HepG2 (cell line): ENCODE measurements around the gene SELENOV. TPM values are rescaled to one million over a fixed set of nuclear protein-coding genes. Genes with fewer than 3 reads are reported as not detected.

Source experiments
- DNMT1 ChIP-seq: sonication (generic); formaldehyde crosslinking; IDR thresholded peaks from 2 replicates; pipeline ENCODE4 v1.5.1; 2020; ENCODE audit warnings: mild to moderate bottlenecking, missing genetic modification reagents
- ELF4 ChIP-seq: sonication (generic); formaldehyde crosslinking; IDR thresholded peaks from 2 replicates; pipeline ENCODE4 v1.5.0; 2020; ENCODE audit warnings: missing genetic modification reagents, mild to moderate bottlenecking, moderate library complexity, borderline replicate concordance
- KDM4B ChIP-seq: sonication (generic); formaldehyde crosslinking; IDR thresholded peaks from 2 replicates; pipeline ENCODE4 v1.4.0; 2020; ENCODE audit warnings: missing genetic modification reagents
- KLF9 ChIP-seq: IDR thresholded peaks from 2 replicates; pipeline ENCODE4 v1.6.1; 2016; ENCODE audit warnings: low read depth
- NFYB ChIP-seq: sonication (generic); formaldehyde crosslinking; IDR thresholded peaks from 2 replicates; pipeline ENCODE4 v1.4.0; 2020; ENCODE audit warnings: missing genetic modification reagents
- REL ChIP-seq: sonication (generic); formaldehyde crosslinking; conservative IDR thresholded peaks from 2 replicates; pipeline ENCODE4 v1.8.0; 2022; ENCODE audit warnings: mild to moderate bottlenecking, missing genetic modification reagents, moderate library complexity
- RFX1 ChIP-seq: fragments of 450-650 bp; IDR thresholded peaks from 2 replicates; pipeline ENCODE4 v1.6.1; 2017
- TCF7L2 ChIP-seq: IDR thresholded peaks from 2 replicates; pipeline ENCODE4 v1.6.1; 2011; ENCODE audit warnings: mild to moderate bottlenecking, low read depth, low read length, moderate library complexity
- ZBTB21 ChIP-seq: sonication (generic); formaldehyde crosslinking; IDR thresholded peaks from 2 replicates; pipeline ENCODE4 v1.4.0; 2020; ENCODE audit warnings: missing genetic modification reagents
- ZNF282 ChIP-seq: fragments of 450-650 bp; IDR thresholded peaks from 2 replicates; pipeline ENCODE4 v1.6.1; 2018; ENCODE audit not compliant: partially characterized antibody
- ZNF44 ChIP-seq: sonication (generic); formaldehyde crosslinking; IDR thresholded peaks from 2 replicates; pipeline ENCODE4 v1.5.1; 2020; ENCODE audit warnings: mild to moderate bottlenecking, missing genetic modification reagents
- ZNF557 ChIP-seq: sonication (generic); formaldehyde crosslinking; IDR thresholded peaks from 2 replicates; pipeline ENCODE4 v1.4.0; 2020; ENCODE audit warnings: missing genetic modification reagents
- ZNF777 ChIP-seq: sonication (generic); formaldehyde crosslinking; IDR thresholded peaks from 2 replicates; pipeline ENCODE4 v1.4.0; 2020; ENCODE audit warnings: missing genetic modification reagents
- ZNF83 ChIP-seq: sonication (generic); formaldehyde crosslinking; IDR thresholded peaks from 2 replicates; pipeline ENCODE4 v1.4.0; 2020; ENCODE audit warnings: missing genetic modification reagents, mild to moderate bottlenecking, borderline replicate concordance
- ZNF850 ChIP-seq: sonication (generic); formaldehyde crosslinking; conservative IDR thresholded peaks from 2 replicates; pipeline ENCODE4 v1.9.0; 2021; ENCODE audit warnings: mild to moderate bottlenecking, missing genetic modification reagents
- ZSCAN30 ChIP-seq: sonication (generic); formaldehyde crosslinking; IDR thresholded peaks from 2 replicates; pipeline ENCODE4 v1.5.0; 2020; ENCODE audit warnings: mild to moderate bottlenecking, missing genetic modification reagents
- polyA plus RNA-seq, 8 experiments: library from polyadenylated mRNA; depleted of rRNA in 3 of 8; stranded (reverse) in 7 of 8; unstranded in 1 of 8; fragments of >200 nt; fragmentation: Illumina TruSeq in 4 of 8; extraction: Trizol in 4 of 8; gene quantifications; 2 replicates each; pipeline versions ENCODE4 v1.2.1 to v1.2.3, GENCODE V29; 2011 to 2016; ENCODE audit warnings: low read depth in 4 of 8, missing spikeins in 1 of 8, mixed read lengths in 1 of 8; ENCODE audit not compliant: insufficient read depth in 1 of 8
- total RNA-seq, 5 experiments: library from RNA; depleted of rRNA; stranded (reverse); fragments of >200 nt; fragmentation: Illumina TruSeq; extraction: Trizol; gene quantifications; 2 replicates each; pipeline ENCODE4 v1.2.3, GENCODE V29; 2016; ENCODE audit warnings: low read depth in 1 of 5
- TF ChIP-seq, protein P1 (sequence below): sonication (generic); formaldehyde crosslinking; IDR thresholded peaks from 2 replicates; pipeline ENCODE4 v1.5.1; 2020; ENCODE audit warnings: mild to moderate bottlenecking, missing genetic modification reagents, moderate library complexity
- TF ChIP-seq, protein P2 (sequence below): sonication (generic); formaldehyde crosslinking; IDR thresholded peaks from 2 replicates; pipeline ENCODE4 v1.5.0; 2020; ENCODE audit warnings: missing genetic modification reagents
- TF ChIP-seq, protein P3 (sequence below): sonication (generic); formaldehyde crosslinking; IDR thresholded peaks from 2 replicates; pipeline ENCODE4 v1.4.0; 2020; ENCODE audit warnings: missing genetic modification reagents
- TF ChIP-seq, protein P4 (sequence below): sonication (generic); formaldehyde crosslinking; IDR thresholded peaks from 2 replicates; pipeline ENCODE4 v1.4.0; 2020; ENCODE audit warnings: mild to moderate bottlenecking, low read depth, missing genetic modification reagents
- TF ChIP-seq, protein P5 (sequence below), 2 experiments: sonication (generic) in 1 of 2; formaldehyde crosslinking in 1 of 2; IDR thresholded peaks; 2 replicates each; pipeline versions ENCODE4 v1.5.1 to v1.6.1; 2011 to 2020; ENCODE audit warnings: borderline replicate concordance in 1 of 2, low read depth in 1 of 2, low read length in 1 of 2, mild to moderate bottlenecking in 1 of 2, missing genetic modification reagents in 1 of 2, moderate library complexity in 1 of 2

The SELENOV gene
- total and polyA plus RNA-seq, 2 of the 13 experiments (the other 11 are each of a cell fraction or from before 2014, with no cell fraction given), result not detected

DNA sequence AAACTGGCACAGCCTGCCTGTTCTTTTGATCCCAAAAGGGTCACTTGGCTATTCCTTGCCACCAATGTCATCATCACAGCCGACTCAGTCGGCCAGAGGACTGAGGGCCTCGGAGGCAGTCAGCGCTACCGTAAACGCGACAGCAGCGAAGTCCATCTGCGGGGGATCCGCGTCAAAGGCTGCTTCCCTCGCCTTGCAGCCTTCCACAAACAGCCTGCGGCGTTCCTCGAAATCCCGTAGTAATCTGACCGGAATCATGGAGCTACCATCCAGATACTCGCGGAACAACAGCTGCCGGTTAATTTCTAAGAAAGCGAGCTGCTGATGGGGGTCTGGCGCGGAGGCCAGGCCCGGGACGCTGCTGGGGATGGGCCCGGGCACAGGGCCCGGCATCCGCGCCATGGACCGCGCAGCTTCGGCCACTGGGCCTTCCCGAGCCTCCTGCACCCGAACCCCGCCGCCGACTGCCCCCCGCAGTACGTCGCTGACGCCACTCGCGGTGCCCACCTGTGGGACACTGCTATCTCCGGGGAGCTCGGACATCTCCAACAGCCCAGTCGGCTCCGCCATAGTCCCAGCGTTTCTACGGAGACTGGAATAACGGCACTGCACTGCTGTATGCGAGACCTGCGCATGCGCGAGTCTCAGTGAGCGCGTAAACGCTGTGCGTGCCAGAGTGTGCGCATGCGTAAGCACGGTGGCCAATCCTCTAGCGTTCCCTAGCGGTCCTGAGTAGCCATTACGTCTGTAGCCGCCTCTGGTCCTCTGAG lies 17.5 kb downstream of the SELENOV start, which contains the start of gene EID2B (continued):
- TF ChIP-seq, protein P1, sequence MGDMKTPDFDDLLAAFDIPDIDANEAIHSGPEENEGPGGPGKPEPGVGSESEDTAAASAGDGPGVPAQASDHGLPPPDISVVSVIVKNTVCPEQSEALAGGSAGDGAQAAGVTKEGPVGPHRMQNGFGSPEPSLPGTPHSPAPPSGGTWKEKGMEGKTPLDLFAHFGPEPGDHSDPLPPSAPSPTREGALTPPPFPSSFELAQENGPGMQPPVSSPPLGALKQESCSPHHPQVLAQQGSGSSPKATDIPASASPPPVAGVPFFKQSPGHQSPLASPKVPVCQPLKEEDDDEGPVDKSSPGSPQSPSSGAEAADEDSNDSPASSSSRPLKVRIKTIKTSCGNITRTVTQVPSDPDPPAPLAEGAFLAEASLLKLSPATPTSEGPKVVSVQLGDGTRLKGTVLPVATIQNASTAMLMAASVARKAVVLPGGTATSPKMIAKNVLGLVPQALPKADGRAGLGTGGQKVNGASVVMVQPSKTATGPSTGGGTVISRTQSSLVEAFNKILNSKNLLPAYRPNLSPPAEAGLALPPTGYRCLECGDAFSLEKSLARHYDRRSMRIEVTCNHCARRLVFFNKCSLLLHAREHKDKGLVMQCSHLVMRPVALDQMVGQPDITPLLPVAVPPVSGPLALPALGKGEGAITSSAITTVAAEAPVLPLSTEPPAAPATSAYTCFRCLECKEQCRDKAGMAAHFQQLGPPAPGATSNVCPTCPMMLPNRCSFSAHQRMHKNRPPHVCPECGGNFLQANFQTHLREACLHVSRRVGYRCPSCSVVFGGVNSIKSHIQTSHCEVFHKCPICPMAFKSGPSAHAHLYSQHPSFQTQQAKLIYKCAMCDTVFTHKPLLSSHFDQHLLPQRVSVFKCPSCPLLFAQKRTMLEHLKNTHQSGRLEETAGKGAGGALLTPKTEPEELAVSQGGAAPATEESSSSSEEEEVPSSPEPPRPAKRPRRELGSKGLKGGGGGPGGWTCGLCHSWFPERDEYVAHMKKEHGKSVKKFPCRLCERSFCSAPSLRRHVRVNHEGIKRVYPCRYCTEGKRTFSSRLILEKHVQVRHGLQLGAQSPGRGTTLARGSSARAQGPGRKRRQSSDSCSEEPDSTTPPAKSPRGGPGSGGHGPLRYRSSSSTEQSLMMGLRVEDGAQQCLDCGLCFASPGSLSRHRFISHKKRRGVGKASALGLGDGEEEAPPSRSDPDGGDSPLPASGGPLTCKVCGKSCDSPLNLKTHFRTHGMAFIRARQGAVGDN, result peak; percentile 88
- TF ChIP-seq, protein P2, sequence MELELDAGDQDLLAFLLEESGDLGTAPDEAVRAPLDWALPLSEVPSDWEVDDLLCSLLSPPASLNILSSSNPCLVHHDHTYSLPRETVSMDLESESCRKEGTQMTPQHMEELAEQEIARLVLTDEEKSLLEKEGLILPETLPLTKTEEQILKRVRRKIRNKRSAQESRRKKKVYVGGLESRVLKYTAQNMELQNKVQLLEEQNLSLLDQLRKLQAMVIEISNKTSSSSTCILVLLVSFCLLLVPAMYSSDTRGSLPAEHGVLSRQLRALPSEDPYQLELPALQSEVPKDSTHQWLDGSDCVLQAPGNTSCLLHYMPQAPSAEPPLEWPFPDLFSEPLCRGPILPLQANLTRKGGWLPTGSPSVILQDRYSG (CRISPR knock-in tag), result no peak
- TF ChIP-seq, protein P3, sequence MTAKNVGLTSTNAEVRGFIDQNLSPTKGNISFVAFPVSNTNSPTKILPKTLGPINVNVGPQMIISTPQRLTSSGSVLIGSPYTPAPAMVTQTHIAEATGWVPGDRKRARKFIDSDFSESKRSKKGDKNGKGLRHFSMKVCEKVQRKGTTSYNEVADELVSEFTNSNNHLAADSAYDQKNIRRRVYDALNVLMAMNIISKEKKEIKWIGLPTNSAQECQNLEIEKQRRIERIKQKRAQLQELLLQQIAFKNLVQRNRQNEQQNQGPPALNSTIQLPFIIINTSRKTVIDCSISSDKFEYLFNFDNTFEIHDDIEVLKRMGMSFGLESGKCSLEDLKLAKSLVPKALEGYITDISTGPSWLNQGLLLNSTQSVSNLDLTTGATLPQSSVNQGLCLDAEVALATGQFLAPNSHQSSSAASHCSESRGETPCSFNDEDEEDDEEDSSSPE (CRISPR knock-in tag), result peak; percentile 81; the same call in 1 of the 2 replicates
- TF ChIP-seq REL (CRISPR knock-in tag), result no peak
- TF ChIP-seq, protein P4, sequence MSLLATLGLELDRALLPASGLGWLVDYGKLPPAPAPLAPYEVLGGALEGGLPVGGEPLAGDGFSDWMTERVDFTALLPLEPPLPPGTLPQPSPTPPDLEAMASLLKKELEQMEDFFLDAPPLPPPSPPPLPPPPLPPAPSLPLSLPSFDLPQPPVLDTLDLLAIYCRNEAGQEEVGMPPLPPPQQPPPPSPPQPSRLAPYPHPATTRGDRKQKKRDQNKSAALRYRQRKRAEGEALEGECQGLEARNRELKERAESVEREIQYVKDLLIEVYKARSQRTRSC (CRISPR knock-in tag), result no peak
- TF ChIP-seq KLF9 (CRISPR knock-in tag), result 0 out of 2 replicates have a peak, but pooled peaks have one; percentile 49
- no peak for TF ChIP-seq ZNF557 (CRISPR knock-in tag)
- peak; percentile 22; the same call in 1 of the 2 replicates for TF ChIP-seq NFYB (CRISPR knock-in tag)
- no peak for TF ChIP-seq ZNF83 (CRISPR knock-in tag)
- TF ChIP-seq KDM4B (CRISPR knock-in tag), result no peak
- TF ChIP-seq ZBTB21, result 0 out of 2 replicates have a peak, but pooled peaks have one; percentile 23
- TF ChIP-seq ZSCAN30 (CRISPR knock-in tag), result no peak
- TF ChIP-seq RFX1, result peak; percentile 56; the same call in 1 of the 2 replicates
- TF ChIP-seq ZNF850 (CRISPR knock-in tag), result no peak
- no peak; the same call in 1 of the 2 replicates for TF ChIP-seq ZNF777 (CRISPR knock-in tag)
- 0 out of 2 replicates have a peak, but pooled peaks have one; percentile 77 for TF ChIP-seq ZNF44
- TF ChIP-seq, protein P5, sequence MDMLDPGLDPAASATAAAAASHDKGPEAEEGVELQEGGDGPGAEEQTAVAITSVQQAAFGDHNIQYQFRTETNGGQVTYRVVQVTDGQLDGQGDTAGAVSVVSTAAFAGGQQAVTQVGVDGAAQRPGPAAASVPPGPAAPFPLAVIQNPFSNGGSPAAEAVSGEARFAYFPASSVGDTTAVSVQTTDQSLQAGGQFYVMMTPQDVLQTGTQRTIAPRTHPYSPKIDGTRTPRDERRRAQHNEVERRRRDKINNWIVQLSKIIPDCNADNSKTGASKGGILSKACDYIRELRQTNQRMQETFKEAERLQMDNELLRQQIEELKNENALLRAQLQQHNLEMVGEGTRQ (IDR thresholded peaks at IDR 0.05; ENCODE audit: low read depth, low read length), result no peak
- TF ChIP-seq, protein P5 (CRISPR knock-in tag; IDR thresholded peaks at IDR 0.05; ENCODE audit: borderline replicate concordance), result no peak
- TF ChIP-seq ZNF282, result no peak
- TF ChIP-seq ELF4 (CRISPR knock-in tag), result no peak
- no peak for TF ChIP-seq TCF7L2
- no peak for TF ChIP-seq DNMT1 (CRISPR knock-in tag)
